ENCODE results near the gene CDC27.
"Not testable (repeated sequence)": the region's sequence is repeated elsewhere in the genome, so short reads cannot be mapped to it uniquely, and the experiment has no call there.

The CDC27 gene

DNA sequence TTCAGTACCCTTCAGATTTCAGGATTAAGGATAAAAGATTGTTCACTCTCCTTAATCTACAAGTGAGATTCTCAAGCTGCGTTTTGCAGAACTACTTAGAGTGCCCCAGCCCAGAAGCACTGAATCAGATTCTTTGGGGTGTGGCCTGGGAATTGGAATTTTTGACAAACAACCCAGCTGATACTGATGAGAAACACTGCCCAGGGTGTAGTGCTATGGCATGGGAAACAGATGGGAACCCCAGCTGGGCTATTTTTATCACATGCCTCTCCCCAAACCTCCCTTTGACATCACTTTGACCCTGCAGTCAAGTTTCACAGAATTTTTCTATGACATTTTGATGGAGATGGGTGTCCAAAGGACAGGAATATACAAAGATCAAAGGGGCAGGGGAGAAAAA, 83.8 kb downstream of the CDC27 start:
- not testable (repeated sequence) for H3K9me3 ChIP-seq (ENCODE audit: control insufficient read depth, insufficient read depth, low read length); H3K27ac ChIP-seq (ENCODE audit: low read length); DNase-seq (ENCODE audit: low read depth, low spot score); H3K36me3 ChIP-seq (ENCODE audit: control insufficient read depth, insufficient read depth, low read length); H3K27me3 ChIP-seq (ENCODE audit: control insufficient read depth, insufficient read depth, low read length); H3K4me3 ChIP-seq (ENCODE audit: low read length); H3K4me1 ChIP-seq (ENCODE audit: control insufficient read depth, insufficient read depth, low read length)
- no CpG with 5 or more reads among the region's 1 CpG for WGBS (ENCODE audit: insufficient coverage, insufficient read length)

DNA sequence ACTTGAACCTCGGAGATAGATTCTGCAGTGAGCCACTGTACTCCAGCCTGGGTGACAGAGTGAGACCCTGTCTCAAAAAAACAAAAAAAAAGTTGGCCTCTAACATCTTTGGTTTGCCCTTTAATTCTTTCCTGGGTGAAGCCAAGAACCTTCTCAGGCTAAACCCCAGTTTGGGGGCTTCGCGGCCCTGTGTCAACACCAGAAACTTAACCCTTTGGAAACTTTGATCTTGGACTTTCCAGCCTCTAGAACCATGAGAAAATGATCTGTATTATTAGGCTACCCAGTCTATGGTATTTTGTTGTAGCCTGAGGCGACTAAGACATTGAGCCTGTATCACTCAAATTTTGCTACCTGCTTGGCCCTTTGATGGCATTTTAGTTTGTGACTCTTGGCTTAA, 86.2 kb downstream of the CDC27 start:
- no peaks in the 10 kb centered on the region for H3K27me3 ChIP-seq (ENCODE audit: control insufficient read depth, insufficient read depth, low read length)
- no peak overlapping the region for H3K4me3 ChIP-seq (ENCODE audit: low read length)
- no peak for DNase-seq (ENCODE audit: low read depth, low spot score)
- H3K4me1 ChIP-seq (ENCODE audit: control insufficient read depth, insufficient read depth, low read length): peaks cover 1% of the 10 kb centered on the region; the same call in 1 of the 2 replicates
- no CpG with 5 or more reads among the region's 4 CpGs for WGBS (ENCODE audit: insufficient coverage, insufficient read length)
- no peaks in the 10 kb centered on the region for H3K9me3 ChIP-seq (ENCODE audit: control insufficient read depth, insufficient read depth, low read length)
- H3K36me3 ChIP-seq (ENCODE audit: control insufficient read depth, insufficient read depth, low read length): no peaks in the 10 kb centered on the region
- no peak overlapping the region for H3K27ac ChIP-seq (ENCODE audit: low read length)

DNA sequence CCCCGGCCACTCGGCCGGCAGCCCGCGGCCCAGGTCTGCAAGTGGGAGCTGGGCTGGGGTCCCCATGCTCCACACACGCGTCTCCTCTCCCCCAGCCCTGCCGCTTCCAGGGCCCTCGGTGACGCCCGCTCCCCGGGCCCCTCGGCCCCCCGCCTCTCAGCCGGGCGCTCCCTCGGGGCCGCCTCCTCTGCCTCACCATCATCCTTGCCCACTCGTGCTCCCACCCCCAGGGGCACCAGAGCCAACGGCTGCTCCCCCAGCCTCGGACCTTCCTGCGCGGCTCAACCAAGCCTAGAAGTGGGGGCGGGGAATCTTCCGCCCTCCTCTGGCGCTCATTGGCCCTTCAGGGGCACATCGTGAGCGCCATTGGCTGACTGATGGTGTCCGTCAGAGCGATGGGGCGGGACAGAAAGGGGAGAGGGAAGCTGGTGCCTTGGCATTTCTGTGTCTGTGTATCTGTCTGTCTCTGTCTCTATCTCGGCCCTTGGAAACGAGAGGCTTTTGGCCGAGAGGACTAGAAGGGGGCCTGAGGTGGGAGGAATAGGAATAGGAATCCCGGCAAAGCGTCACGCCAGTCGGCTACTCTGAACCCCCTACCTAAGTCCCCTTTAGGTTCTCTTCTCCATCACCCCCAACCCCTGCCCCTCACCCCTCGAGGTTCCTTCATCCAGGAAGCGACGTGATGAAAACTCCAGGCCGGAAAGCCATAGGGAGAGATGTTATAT, 88.9 kb downstream of the CDC27 start:
- Histone ChIP-seq H3K36me3 (ENCODE audit: control insufficient read depth, insufficient read depth, low read length) (no peaks in the 10 kb centered on the region), H3K27me3 (ENCODE audit: control insufficient read depth, insufficient read depth, low read length) (no peaks in the 10 kb centered on the region), H3K27ac (ENCODE audit: low read length) (no peak overlapping the region), H3K4me3 (ENCODE audit: low read length) (peak overlapping the region; percentile 82), H3K4me1 (ENCODE audit: control insufficient read depth, insufficient read depth, low read length) (peaks cover 1% of the 10 kb centered on the region; the same call in 1 of the 2 replicates), H3K9me3 (ENCODE audit: control insufficient read depth, insufficient read depth, low read length) (no peaks in the 10 kb centered on the region)
- peak; percentile 41 for DNase-seq (ENCODE audit: low read depth, low spot score)
- WGBS (ENCODE audit: insufficient coverage, insufficient read length): no CpG with 5 or more reads among the region's 42 CpGs

DNA sequence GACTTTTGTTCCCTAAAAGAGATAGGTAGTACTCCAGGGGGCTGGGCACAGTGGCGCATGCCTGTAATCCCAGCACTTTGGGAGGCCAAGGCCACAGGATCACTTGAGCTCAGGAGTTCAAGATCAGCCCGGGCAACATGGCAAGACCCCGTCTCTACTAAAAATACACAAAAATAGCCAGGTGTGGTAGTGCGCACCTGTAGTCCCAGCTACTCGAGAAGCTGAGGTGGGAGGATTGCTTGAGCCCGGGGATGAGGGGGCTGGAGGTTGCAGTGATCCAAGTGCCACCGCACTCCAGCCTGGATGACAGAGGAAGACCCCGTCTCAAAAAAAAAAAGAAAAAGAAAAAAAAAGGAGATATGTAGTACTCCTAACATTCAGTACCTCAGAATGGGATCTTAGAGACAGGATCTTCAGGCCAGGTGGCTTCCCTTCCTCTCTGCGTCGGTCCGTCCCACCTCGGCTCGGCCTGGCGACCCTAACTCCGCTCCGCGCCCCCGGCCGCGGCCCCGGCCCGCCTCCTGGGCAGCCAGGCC, 89.6 kb downstream of the CDC27 start:
- Histone ChIP-seq H3K4me1 (ENCODE audit: control insufficient read depth, insufficient read depth, low read length) (peaks cover 1% of the 10 kb centered on the region; the same call in 1 of the 2 replicates), H3K27me3 (ENCODE audit: control insufficient read depth, insufficient read depth, low read length) (no peaks in the 10 kb centered on the region), H3K27ac (ENCODE audit: low read length) (no peak overlapping the region), H3K4me3 (ENCODE audit: low read length) (peak overlapping the region; percentile 82), H3K36me3 (ENCODE audit: control insufficient read depth, insufficient read depth, low read length) (no peaks in the 10 kb centered on the region), H3K9me3 (ENCODE audit: control insufficient read depth, insufficient read depth, low read length) (no peaks in the 10 kb centered on the region)
- no CpG with 5 or more reads among the region's 22 CpGs for WGBS (ENCODE audit: insufficient coverage, insufficient read length)
- no peak for DNase-seq (ENCODE audit: low read depth, low spot score)

DNA sequence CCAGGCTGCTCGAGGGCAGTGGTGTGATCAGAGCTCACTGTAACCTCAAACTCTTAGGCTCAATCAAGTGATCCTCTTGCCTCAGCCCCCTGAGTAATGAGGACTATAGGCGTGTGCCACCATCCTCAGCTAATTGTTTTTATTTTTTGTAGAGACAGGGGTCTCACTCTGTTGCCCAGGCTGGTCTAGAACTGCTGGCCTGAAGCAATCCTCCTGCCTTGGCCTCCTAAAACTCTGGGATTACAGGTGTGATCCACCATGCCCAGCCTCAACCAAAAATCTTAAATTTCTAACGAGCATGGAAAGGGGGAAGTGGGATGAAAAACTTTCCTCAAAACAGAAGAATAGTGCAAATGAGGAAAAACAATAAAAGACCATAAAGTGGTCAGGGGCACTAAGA, 92.8 kb downstream of the CDC27 start:
- Histone ChIP-seq H3K27me3 (ENCODE audit: control insufficient read depth, insufficient read depth, low read length) (no peaks in the 10 kb centered on the region), H3K4me3 (ENCODE audit: low read length) (no peak overlapping the region), H3K4me1 (ENCODE audit: control insufficient read depth, insufficient read depth, low read length) (peaks cover 1% of the 10 kb centered on the region; the same call in 1 of the 2 replicates), H3K36me3 (ENCODE audit: control insufficient read depth, insufficient read depth, low read length) (no peaks in the 10 kb centered on the region), H3K27ac (ENCODE audit: low read length) (no peak overlapping the region), H3K9me3 (ENCODE audit: control insufficient read depth, insufficient read depth, low read length) (no peaks in the 10 kb centered on the region)
- no CpG with 5 or more reads among the region's 3 CpGs for WGBS (ENCODE audit: insufficient coverage, insufficient read length)
- no peak for DNase-seq (ENCODE audit: low read depth, low spot score)

DNA sequence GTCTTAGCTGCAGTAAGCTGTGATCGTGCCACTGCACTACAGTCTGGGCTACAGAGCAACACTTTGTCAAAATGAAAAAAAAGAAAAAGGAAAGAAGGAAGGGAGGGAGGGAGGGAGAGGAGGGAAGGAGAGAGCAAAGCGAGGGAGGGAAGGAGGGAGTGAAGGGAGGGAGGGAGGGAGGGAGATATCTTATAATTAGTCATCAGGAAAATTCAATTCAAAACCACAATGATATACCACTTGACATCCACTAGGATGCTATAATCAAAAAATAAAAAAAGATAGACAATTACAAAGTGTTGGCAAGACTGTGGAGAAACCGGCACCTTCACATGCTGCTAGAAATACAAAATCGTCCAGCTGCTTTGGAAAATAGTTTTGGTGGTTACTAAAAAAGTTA, 93.8 kb downstream of the CDC27 start:
- no peaks in the 10 kb centered on the region for H3K36me3 ChIP-seq (ENCODE audit: control insufficient read depth, insufficient read depth, low read length)
- H3K9me3 ChIP-seq (ENCODE audit: control insufficient read depth, insufficient read depth, low read length): no peaks in the 10 kb centered on the region
- H3K4me1 ChIP-seq (ENCODE audit: control insufficient read depth, insufficient read depth, low read length): peaks cover 1% of the 10 kb centered on the region; the same call in 1 of the 2 replicates
- no CpG with 5 or more reads among the region's 4 CpGs for WGBS (ENCODE audit: insufficient coverage, insufficient read length)
- no peak overlapping the region for H3K4me3 ChIP-seq (ENCODE audit: low read length)
- DNase-seq (ENCODE audit: low read depth, low spot score): no peak
- H3K27ac ChIP-seq (ENCODE audit: low read length): no peak overlapping the region
- H3K27me3 ChIP-seq (ENCODE audit: control insufficient read depth, insufficient read depth, low read length): no peaks in the 10 kb centered on the region

DNA sequence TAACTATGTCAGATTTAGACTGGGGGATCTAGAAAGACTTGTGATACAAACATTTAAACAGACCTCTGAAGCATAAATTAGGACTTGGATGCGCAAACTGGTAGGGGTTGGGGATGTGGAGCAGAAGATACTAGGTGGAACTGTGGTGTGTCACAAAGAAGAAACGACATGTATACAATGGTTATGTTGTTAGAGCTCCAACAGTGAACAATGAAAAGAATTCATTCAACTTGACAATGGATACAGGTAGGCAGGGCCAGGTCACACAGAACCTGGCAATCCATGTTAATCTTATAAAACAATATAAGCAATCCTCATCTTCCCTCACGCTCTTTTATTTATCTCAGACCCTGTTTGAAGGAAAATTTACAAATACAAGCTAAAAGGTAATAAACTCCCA, 102.0 kb downstream of the CDC27 start:
- no CpG with 5 or more reads among the region's 3 CpGs for WGBS (ENCODE audit: insufficient coverage, insufficient read length)
- DNase-seq (ENCODE audit: low read depth, low spot score): no peak
- H3K9me3 ChIP-seq (ENCODE audit: control insufficient read depth, insufficient read depth, low read length): no peaks in the 10 kb centered on the region

DNA sequence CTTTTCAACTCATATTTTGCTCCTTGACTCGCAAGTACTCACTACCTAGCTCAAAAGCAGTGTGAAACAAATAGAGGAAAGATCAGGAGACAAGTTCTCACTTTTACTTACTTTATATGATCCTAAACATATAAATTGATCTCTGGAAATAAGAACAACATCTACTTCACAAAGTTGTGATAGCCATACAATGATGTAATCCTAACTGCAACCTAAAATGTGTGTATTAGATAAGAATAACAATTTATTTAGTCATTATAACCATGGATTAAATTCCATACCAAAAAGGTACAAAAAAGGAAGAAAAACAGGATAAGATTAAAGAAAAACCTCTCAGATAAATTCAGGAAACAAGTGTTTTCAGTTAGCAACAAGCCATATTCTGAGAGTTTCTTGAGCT, 103.4 kb downstream of the CDC27 start:
- Histone ChIP-seq H3K27me3 (ENCODE audit: control insufficient read depth, insufficient read depth, low read length) (no peaks in the 10 kb centered on the region), H3K36me3 (ENCODE audit: control insufficient read depth, insufficient read depth, low read length) (no peaks in the 10 kb centered on the region), H3K9me3 (ENCODE audit: control insufficient read depth, insufficient read depth, low read length) (no peaks in the 10 kb centered on the region), H3K27ac (ENCODE audit: low read length) (no peak overlapping the region), H3K4me1 (ENCODE audit: control insufficient read depth, insufficient read depth, low read length) (no peaks in the 10 kb centered on the region), H3K4me3 (ENCODE audit: low read length) (no peak overlapping the region)
- whole genome bisulfite sequencing (ENCODE audit: insufficient coverage, insufficient read length): no CpG with 5 or more reads among the region's 1 CpG
- DNase-seq (ENCODE audit: low read depth, low spot score): no peak

More for the DNA sequence above, 102.0 kb downstream of the CDC27 start:
- no peak overlapping the region for H3K4me3 ChIP-seq (ENCODE audit: low read length)
- no peaks in the 10 kb centered on the region for H3K4me1 ChIP-seq (ENCODE audit: control insufficient read depth, insufficient read depth, low read length)
- H3K27me3 ChIP-seq (ENCODE audit: control insufficient read depth, insufficient read depth, low read length): no peaks in the 10 kb centered on the region
- H3K27ac ChIP-seq (ENCODE audit: low read length): no peak overlapping the region
- no peaks in the 10 kb centered on the region for H3K36me3 ChIP-seq (ENCODE audit: control insufficient read depth, insufficient read depth, low read length)

DNA sequence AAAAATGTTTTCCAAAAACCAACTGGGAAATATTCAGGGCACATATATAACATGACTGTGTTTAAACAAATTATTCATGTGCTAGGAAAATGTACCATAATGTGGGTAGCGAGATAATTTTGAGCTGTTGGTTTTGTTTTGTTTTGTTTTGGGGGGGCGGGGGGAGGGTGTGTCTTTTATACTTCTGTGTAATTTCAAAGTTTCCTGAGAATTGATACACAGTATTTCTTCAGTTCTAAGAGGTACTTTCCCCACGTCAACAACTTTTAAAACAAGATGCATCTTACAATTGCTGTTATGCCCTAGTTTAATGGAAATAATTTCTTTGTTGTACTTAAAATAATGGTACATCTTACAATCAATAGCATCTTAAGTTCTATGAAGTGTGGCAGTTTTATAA, 110.3 kb downstream of the CDC27 start:
- Histone ChIP-seq H3K9me3 (ENCODE audit: control insufficient read depth, insufficient read depth, low read length) (no peaks in the 10 kb centered on the region), H3K4me3 (ENCODE audit: low read length) (no peak overlapping the region), H3K4me1 (ENCODE audit: control insufficient read depth, insufficient read depth, low read length) (no peaks in the 10 kb centered on the region), H3K27ac (ENCODE audit: low read length) (no peak overlapping the region), H3K27me3 (ENCODE audit: control insufficient read depth, insufficient read depth, low read length) (no peaks in the 10 kb centered on the region), H3K36me3 (ENCODE audit: control insufficient read depth, insufficient read depth, low read length) (no peaks in the 10 kb centered on the region)
- WGBS (ENCODE audit: insufficient coverage, insufficient read length): 100% methylated on average over 1 of the region's 3 CpGs
- DNase-seq (ENCODE audit: low read depth, low spot score): no peak

DNA sequence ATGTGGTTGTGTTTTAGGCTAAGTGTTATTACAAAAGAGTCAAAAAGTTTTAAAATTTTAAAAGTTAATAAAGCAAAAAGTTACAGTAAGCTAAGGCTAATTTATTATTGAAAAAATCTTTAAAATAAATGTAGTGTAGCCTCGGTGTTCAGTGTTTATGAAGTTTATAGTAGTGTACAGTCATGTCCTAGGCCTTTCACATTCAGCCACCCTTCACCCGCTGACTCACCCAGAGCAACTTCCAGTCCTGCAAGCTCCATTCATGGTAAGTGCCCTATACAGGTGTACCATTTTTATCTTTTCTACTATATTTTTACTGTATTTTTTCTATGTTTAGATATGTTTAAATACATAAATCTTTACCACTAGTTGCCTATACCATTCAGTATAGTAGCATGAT, 111.5 kb downstream of the CDC27 start:
- Histone ChIP-seq H3K36me3 (ENCODE audit: control insufficient read depth, insufficient read depth, low read length) (no peaks in the 10 kb centered on the region), H3K9me3 (ENCODE audit: control insufficient read depth, insufficient read depth, low read length) (no peaks in the 10 kb centered on the region), H3K27me3 (ENCODE audit: control insufficient read depth, insufficient read depth, low read length) (no peaks in the 10 kb centered on the region), H3K27ac (ENCODE audit: low read length) (no peak overlapping the region), H3K4me1 (ENCODE audit: control insufficient read depth, insufficient read depth, low read length) (no peaks in the 10 kb centered on the region), H3K4me3 (ENCODE audit: low read length) (no peak overlapping the region)
- no CpG with 5 or more reads among the region's 2 CpGs for WGBS (ENCODE audit: insufficient coverage, insufficient read length)
- DNase-seq (ENCODE audit: low read depth, low spot score): no peak

DNA sequence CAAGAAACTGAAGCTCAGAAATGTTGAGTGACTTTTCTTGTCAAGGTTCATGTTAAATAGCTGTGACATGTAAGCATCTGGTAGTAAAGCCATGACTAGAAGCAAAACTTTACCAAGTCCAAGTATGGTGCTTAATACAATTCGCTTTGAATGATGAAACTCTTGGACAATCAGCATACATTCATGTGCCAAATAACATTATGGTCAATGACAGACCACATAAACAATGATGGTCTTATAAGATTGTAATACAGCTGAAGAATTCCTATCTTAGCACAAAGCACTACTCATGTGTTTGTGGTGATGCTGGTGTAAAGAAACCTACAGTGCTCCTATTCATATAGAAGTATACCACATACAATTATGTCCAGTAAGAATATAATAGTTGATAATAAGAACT, 112.9 kb downstream of the CDC27 start:
- no peak overlapping the region for H3K27ac ChIP-seq (ENCODE audit: low read length)
- no CpG with 5 or more reads among the region's 1 CpG for WGBS (ENCODE audit: insufficient coverage, insufficient read length)
- H3K36me3 ChIP-seq (ENCODE audit: control insufficient read depth, insufficient read depth, low read length): no peaks in the 10 kb centered on the region
- no peaks in the 10 kb centered on the region for H3K4me1 ChIP-seq (ENCODE audit: control insufficient read depth, insufficient read depth, low read length)
- no peaks in the 10 kb centered on the region for H3K9me3 ChIP-seq (ENCODE audit: control insufficient read depth, insufficient read depth, low read length)
- H3K4me3 ChIP-seq (ENCODE audit: low read length): no peak overlapping the region
- no peaks in the 10 kb centered on the region for H3K27me3 ChIP-seq (ENCODE audit: control insufficient read depth, insufficient read depth, low read length)
- no peak for DNase-seq (ENCODE audit: low read depth, low spot score)
